B cell (primary cell): Measurements from ENCODE around the gene LCN9.

ENCODE experiments used
- CTCF ChIP-seq: fragments of 200-600 bp; IDR thresholded peaks from one replicate; pipeline ENCODE4 v1.8.0; 2022; ENCODE audit warnings: antibody characterized with exemption, mild to moderate bottlenecking
- EZH2 ChIP-seq: IDR thresholded peaks from 2 replicates; pipeline ENCODE4 v1.6.1; 2012; ENCODE audit warnings: borderline replicate concordance, low read depth, mild to moderate bottlenecking, moderate library complexity, low read length; ENCODE audit not compliant: insufficient read depth, poor library complexity, severe bottlenecking

- TF ChIP-seq CTCF = no peak
- no peak for TF ChIP-seq EZH2
Measured at GRCh38 chr9:135639196-135639595, 23.9 kb upstream of the LCN9 start, which contains the start of gene GLT6D1.
